Measurements from ENCODE around the gene FLRT1.

Gene FLRT1

DNA sequence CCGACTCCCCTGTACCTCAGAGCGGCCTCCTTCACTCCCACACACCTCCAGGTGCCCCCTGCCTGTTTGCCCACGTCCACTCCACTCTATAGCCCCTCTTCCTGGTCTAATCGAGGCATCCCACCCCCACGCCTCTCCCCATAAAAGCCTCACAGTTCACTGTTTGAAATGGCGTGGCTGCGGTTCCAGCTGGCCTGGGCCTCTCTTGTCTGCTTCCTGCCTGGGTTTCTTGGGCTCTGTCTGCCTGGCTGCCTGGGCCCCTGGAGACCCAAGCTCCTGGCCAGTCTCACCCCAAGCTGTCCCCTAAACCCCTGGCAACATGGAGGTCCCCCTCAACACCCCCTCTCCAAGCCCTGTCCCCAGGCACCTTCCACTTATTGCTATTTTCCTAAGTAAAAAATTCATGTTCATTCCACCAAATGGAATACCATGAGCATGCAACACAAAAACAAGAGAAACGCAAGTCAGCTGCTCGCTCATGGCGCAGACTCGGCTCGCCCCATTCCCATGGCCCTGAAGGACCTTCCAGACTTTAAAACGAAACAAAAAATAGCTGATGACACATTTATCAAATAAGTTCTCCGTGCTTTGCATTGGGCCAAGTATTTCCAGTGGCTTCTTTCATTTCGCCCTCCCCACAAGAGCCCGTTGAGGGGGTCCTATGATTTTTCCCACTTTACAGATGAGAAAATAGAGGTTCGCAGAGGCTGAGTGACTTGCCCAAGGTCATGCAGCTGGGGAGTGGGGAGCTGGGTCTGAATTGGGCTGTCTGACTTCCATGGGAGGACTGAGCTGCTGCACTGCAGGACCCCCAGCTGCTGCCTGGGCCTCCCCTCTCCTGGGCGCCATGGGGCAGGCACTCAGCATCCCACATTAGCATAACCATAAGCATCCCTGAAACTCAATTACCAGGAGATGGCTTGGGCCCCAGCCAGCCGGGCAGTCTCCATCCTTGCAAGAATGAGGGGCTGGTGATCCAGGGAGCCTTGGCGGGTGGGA, 11.7 kb upstream of the FLRT1 start:
- DNase-seq (ENCODE audit: low spot score): no peak

DNA sequence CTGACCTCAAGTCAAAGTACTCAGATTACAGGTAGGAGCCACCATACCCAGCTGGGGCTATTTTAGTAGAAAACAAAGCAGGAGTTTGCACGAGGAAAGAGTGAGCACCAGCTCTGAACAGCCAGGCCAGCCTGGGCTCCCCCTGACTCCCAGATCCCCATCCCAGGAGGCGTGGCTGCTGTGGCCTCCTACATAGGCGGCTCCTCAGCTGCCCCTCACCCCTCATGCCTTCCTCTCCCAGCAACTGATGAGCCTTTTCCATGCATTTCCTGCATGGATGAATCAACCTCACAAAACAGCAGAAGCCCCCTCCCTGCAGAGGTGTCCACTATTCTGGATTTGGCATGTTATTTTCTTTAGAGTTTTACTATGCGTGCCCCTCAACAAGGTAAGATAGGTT, 10.5 kb upstream of the FLRT1 start:
- DNase-seq (ENCODE audit: low spot score): no peak

DNA sequence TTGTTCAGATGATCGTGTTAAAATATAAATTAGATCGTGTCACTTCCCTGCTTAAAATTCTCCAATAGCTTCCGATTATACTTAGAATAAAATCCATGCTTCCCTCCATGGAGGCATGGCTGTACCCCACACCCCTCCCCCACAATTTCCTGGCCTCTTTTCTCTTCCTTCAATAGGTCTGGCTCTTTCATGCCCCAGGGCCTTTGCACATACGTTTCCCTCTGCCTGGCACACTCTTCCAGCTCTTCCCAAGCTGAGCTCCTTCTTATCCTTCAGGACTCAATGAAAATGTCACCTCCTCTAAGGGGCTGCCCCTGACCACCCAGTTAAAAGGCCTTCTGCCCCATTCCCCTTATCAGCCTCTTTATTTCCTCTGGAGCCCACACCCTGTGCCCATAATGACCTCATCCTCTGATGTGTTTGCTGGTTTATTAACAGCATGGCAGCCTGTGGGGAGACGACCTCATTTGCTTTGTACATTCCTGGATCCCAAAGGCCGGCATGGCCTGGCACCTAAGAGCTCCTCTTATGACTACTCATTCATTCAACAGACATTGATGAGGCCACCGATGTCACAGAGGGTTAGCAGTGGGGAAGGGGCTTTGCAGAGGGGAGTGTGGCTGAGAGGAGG, 9.0 kb upstream of the FLRT1 start:
- DNase-seq (ENCODE audit: low spot score): no peak

DNA sequence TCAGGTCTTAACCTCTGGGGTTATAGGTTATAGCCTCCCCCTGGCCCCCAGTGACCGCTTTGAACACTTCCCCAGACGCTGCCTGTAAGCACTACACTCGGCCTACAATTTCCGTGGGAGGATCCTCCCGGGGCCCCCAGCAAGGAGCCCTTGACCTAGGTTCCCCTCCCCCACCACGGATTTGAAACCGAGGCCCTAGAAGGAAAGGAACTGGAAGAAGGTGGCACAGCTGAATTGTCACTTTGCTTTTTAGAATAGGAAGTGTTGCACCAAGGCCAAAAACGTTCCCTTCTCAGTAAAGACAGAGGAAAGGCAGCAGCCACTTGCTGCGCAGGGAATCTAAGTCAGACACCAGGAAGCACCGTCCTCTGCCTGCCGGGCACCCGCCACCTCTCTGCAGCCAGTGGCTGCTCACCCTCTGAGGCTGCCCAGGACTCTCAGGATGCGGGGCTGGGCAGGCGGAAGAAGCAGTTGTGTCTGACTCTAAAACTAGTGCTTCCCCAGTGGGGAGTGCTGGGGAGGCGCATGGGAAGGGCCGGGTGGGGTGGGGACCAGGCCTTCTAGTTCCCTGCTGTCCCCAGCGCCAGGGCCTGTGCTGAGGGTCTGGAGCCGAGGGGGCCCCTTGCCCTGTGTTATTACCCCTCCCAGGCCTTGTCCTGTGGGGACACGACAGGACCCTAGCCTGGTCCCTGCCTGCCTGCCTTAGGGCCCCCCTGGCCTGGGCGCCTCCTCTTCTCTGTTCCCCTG, 7.9 kb upstream of the FLRT1 start:
- no peak for DNase-seq (ENCODE audit: low spot score)

DNA sequence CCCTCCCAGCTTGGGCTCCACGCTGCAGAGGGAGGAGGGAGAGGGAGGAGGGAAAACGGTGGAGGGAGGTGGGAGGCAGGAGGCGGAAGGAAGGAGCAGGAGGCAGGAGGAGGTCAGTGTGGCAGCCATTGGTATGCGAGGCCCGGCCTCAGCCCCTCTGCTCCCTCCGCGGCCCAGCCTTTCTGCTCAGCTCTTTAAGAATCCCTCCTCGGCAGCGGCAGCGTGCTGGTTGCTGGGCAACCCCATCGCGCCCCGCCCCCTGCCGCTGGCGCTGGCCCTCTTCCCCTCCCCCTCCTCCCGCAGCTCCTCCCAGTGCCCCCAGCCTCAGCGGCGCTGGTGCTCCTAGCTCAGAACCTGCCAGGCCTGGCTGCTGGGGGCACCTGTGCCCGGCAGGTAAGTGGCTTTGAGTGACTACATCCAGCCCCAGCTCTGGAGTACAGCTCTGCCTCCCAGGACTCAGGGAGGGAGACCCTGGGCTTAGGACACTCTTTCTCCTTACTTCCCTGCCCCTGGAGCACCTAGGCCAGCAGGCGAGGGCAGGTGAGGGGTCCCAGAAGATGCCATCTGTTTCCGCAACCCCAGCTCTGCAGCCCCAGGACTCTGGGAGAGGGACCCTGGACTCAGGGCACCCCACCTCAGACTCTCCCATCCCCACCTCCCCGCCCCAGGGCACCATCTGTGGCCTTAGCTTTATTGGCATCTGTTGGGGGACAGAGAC, 7.2 kb upstream of the FLRT1 start:
- no peak for DNase-seq (ENCODE audit: low spot score)

DNA sequence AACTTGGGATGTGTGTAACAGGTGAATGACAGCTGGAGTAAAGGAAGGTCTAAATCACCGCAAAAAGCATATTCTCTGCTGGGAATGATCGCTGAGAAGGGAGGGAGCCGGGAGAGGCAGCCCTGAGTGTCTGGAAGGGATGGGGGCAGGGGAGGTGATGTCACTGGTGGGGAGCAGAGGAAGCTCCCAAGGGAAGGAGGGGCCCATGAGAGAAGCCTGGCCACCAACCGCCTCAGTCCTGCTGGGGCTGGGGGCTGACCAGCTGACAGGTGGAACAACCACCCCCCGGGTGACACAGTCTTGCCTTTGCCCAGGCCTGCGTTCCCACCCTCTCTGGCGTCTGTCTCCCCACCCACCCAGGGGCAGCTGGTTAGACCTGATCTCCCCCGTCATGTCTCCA, 6.0 kb upstream of the FLRT1 start:
- DNase-seq (ENCODE audit: low spot score): no peak

DNA sequence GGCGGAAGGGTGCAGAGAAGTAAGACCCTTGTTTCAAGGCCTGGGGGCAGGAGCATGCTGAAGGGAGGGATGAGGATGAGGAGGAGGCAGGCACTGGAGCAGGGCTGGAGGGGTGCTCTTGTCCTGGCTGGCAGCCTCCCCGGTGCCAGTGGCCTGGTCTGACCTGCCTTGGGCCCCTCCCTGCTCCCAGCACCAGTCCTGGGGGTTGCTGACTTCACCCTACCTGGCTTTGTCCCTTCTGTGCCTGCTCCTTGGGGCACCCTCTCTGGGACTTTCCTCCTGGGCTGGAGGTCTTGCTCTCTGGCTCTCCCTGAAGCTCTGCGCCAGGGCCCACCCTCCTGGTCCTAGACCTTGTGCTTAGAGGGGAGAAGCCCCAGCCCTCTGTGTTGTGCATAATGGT, 4.7 kb upstream of the FLRT1 start:
- DNase-seq (ENCODE audit: low spot score): no peak

DNA sequence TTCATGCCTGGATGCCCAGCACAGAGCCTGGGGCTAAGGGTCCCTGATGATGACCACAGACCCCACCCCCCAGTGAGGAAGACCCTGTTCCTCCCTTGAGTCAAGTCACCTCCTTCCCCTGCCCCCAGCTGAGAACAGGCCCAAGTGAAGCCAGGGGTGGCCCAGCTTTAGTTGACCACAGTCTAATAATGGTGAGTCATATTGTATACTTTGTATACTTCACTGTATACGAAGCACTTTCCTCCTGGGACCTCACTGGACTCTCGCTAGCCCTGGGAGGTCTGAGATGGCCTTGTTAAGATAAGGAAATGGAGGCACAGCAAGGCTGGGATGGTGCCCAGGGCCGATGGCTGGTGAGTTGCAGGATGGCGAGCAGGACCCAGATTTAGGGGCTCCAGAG, 3.7 kb upstream of the FLRT1 start:
- no peak for DNase-seq (ENCODE audit: low spot score)

DNA sequence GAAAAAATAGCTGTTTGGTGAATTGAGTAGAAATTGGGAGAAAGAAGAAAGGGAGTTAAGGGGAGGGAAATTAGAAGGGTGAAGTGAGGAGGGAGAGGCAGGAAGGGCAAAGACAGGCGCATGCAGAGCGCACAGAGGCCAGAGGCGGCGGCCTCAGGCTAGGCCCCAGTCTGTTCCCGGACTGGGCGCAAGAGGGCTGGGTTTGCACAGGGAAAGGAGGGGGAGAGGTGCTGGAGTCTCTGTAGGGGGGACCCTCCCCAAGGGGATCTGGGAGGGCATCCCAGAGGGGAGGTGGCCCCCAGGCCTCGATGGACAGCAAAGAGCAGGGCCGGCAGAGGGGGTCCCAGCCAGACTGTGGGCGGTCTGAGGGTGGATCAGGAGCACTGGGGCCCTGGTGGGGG, 1.3 kb upstream of the FLRT1 start:
- DNase-seq (ENCODE audit: low spot score): no peak

DNA sequence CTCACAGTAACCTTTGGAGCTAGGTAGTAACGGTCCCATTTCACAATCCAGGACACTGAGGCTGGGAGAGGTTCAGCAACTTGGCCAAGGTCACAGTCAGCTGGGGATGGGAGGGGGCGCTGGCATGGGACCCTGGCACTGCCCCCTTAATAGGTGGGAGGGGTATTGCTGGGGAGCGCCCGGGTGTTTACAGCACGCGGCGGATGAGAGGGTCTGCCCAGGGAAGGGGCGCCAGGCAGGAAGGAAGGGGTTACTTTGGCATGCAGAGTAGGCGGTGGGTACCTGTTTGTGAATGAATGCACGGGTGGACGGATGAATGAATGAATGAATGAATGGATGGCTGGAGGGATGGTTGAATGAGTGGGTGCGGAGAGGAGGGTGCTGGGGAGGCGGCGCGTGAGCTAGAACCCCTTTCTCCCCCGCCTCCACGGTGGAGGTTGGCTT, 628 bp upstream of the FLRT1 start:
- DNase-seq (ENCODE audit: low spot score): no peak

DNA sequence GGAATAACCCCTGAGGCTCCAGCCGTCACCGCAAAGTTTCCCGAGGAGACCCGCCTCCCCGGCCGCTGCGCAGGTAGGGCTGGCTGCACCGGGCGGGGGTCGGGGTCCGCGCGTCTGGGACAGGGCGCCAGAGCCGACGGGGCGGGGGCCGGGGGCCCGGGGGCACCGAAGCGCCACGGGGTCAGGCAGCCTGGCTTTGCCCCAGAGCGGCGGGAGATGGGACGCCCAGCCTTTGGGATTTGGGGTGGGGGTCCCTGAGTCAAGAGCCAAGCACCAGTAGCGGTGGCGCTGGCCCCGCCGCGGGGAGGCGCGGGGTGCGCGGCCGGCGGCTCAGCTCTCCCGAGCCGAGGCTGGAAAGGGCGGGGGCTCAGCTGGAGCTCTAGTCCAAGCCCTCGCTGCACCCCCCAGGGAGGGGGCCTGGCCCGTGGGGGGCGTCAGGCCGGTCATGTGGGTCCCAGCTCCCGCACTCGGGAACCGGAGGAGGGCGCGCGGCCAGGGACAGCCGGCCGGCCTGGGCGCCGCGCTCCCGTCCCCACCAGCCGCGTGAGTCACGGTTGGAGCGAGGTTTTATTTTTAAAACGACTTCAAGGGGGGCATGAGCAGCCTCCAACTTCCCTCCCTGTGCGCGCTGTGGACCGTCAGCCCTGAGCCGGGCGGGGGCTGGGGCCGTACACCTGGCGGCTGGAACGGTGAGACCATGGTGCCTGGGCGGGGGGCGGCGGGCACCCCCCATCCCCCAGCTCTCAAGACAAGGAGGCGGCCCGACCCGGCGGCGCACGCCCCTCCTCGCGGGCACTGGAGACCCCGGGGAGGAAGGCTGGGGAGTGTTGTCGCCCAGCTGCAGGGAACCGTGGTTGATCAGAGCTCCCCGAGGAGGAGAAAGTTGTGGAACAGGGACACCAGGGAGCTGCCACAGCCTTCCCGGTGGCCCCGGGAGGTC, 626 bp downstream of the FLRT1 start:
- peak; percentile 22 for DNase-seq (ENCODE audit: low spot score)

DNA sequence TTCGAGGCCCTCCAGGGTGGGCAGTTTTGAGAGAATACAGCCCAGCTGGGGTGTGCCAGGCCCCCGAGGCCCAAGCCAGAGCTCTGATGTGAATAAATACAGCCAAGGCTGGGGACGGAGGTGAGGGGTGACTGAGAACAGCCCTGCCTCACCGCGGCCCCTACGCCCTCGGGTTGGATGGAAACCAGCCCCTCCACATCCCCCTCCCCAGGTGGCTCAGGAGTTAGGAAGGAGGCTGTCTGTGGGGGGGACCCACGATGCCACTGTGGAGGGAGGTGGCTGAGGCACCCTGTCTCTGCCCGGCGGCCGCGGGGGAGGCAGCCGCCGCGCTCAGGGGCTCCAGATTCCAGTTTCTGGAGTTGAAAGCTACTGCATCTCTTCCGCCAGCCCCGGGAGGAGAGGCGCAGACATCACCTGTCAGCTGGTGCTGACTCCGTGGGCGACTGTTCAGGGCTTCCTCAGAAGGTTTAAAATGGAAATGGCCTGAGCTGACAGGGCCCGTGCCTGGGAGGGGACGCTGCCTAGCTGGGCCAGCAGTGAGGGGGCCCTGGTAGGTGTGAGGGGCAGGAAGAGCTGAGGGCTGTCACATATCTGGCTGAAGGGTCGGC, 1.4 kb downstream of the FLRT1 start:
- no peak for DNase-seq (ENCODE audit: low spot score)

DNA sequence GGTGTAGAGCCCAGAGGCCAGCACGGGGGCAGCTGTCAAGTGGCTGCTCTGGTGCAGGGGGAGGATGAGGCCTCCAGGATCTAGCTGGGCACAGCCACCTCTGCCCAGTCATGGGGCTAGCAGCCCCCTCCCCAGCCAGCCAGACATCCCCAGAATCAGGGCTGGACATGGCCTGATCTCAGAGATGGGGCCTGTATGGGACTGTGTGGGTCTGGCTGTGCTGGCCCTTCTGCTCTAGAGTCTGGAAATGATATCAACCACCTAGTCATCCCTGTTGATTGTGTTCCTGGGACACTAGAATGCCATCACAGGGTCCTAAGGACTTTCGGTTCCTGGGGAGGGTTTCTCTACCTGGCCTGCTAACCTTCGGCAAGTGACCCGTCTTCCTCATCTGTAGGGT, 2.8 kb downstream of the FLRT1 start:
- DNase-seq (ENCODE audit: low spot score): no peak

DNA sequence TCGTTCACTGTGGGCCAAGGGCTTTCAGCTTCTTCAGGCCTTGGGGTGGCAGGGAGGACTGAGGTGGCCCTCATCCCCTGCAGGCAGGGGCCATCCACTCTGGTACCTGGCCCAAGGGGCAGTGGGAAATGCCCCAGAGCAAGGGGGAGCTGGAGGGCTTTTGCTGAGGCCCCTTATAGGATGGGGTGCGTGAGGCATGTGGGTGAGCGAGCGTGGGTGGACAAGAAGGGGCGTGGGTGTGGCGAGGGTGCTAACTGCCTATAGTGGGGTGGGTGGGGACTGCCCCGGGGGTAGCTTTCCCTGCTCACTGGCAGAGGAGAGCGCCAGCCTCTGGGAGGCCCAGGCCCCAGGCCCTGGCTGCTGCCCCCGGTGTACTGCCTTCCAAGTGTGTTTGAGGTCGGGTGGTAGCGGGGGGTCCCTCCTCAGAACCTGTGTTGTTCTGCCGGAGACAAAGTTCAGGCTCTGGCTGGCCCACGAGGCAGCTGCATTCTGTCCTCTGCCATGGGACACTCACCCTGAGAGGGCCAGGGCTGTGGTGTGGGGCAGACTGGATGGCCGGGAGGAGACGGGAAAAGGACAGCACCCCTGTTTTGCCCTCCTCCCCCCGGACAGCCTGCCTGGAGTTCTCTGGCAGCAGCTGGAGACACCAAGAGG, 3.4 kb downstream of the FLRT1 start:
- no peak for DNase-seq (ENCODE audit: low spot score)

DNA sequence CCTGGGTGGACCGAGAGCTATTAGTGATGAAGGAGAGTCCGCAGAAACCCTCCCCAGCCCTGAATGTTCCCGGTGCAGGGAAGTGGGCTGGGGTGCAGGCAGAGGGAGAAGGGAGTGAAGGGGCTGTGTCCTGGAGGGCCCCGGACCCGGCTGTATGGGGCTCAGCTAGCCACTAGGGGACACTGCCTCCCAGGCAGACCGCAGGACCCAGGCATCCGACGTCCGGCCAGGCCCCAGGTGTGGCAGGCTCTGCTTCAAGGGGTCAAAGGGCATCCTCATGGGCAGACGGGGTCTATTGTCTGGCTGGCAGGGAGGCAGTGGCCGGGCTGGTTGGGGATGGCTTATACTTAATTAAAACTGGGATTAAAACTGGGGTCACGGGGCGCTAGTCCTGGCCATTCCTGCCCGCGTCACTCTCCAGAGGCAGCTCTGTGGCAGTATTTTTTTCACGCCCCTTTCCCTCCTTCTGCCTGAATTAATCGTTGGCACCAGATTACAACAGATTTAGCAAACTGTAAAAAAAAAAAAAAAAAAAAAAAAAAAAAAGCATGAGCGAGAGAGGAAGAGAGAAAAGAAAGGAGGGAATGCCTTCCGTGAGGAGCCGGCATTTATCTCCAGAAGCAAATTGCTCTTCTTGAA, 5.1 kb downstream of the FLRT1 start:
- no peak for DNase-seq (ENCODE audit: low spot score)

DNA sequence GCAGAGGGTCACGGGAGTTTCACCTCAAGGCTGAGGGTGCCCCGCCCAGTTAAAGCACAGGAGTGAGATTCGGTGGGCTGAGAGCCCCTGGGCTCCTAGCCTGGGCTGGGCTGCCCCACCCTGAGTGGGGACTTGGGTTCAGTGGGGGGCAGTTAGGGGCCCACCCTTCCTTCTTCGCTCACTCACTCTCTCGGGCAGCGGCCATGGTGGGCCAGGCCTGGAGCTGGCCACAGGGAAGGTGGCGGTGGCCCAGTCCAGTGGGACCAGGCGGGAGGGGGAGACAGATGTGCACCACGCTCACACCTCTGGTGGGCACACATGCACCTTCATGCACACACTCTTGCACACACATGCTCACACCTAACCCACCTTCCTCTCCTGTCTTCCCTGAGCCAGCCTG, 6.1 kb downstream of the FLRT1 start:
- DNase-seq (ENCODE audit: low spot score): no peak

DNA sequence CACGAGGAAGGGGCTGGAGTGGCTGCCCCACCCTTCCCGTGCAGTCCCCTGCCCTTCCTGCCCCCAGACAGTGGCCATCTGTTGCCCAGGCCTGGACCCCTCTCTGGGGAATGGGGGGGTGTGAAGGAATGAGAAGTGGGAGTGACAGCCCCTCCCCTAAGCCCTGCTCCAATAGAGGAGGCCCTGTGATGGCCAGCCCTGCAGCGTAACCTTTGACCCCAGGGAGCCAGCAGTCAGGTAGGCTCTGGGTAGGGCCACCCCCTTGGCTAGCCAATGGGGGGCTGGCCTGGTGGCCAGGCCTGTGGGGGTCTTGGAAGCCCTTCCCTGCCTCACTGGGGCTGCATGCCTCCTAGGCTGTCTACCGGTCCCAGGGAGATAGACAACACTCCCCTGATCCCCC, 6.6 kb downstream of the FLRT1 start:
- DNase-seq (ENCODE audit: low spot score): no peak

DNA sequence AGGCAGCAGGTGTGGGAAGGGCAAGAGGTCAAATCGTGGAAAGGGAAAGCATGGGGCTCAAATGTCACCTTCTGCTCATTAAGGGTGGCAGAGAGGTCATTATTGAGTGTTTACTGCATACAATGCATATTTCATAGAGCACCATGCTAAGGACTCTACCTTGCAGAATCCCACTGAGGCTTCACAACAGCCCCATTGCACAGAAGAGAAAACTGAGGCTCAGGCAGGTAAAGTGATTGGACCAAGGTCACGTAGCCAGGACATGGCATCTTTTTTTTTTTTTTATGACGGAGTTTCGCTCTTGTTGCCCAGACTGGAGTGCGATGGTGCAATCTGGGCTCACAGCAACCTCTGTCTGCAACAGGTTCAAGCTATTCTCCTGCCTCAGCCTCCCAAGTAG, 7.8 kb downstream of the FLRT1 start:
- no peak for DNase-seq (ENCODE audit: low spot score)

DNA sequence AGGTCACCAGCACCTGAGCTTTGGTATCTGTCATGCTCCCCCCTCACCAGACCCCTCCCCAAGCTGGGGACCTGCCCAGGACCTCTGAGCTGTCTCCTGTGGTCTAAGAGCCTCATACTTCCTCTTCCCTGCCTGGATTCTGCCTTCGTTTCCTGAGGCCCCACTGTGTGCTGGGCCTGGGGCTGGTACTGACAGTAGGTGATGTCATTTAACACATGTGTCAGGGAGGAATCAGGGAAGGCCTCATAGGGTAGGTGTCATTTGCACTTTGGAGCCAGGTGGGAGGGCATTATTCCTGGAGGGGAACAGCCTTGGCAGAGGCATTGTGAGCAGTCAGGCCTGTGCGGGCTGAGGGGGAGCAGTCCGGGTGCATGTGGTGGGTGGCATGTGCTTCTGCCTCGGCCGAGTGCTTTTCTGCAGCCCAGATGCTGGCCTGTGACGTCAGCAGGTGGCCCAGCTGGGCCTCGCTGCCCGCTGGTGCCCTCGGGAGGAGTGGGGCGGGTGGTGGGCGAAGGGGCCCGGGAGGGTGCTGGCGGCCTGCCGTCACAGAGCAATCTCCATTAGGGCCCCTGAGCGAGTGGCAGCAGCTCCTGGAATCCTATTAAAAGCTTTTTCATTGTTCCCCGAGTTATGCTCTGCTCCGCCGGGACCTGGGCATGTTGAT, 9.1 kb downstream of the FLRT1 start:
- DNase-seq (ENCODE audit: low spot score): no peak
